Measurements from ENCODE around the gene PRKG1. TPM values are rescaled to one million over a fixed set of nuclear protein-coding genes. Genes with fewer than 3 reads are reported as not detected.

The PRKG1 gene
- total RNA-seq, 6 experiments from 2014 or later: 1.1 to 2.0 (median 1.3) TPM

DNA sequence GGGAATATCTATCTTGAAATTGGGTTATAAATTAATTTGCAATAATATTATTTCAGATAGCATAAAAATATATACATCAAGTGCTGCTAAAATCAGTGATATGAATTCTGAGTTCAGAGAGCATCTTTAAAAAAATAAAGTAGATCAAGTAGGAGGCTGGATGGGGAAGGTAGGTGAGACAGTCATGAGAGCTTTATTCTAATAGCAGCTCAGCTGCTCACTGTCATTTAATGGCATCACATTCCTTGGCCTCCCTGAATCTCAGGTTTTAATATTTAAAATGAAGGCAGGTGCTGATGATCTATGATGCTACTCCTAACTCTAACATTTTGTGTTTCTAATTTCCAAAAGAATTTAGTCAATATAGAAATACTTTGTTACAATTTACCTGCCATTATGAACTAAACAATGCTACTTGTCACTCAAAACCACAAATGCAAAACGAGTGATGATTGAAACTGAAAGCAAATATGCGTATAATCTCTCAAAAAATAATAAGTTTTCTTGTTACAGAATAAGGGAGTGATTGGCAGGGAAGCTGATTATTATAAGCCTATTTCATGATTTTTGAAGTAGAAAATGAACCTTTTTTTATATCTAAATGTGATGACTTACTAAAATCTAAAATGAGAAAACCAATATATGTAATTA is 772.7 kb downstream of the PRKG1 start:
- no peak for TF ChIP-seq POLR2A (IDR thresholded peaks at IDR 0.05)
- TF ChIP-seq, protein P1, sequence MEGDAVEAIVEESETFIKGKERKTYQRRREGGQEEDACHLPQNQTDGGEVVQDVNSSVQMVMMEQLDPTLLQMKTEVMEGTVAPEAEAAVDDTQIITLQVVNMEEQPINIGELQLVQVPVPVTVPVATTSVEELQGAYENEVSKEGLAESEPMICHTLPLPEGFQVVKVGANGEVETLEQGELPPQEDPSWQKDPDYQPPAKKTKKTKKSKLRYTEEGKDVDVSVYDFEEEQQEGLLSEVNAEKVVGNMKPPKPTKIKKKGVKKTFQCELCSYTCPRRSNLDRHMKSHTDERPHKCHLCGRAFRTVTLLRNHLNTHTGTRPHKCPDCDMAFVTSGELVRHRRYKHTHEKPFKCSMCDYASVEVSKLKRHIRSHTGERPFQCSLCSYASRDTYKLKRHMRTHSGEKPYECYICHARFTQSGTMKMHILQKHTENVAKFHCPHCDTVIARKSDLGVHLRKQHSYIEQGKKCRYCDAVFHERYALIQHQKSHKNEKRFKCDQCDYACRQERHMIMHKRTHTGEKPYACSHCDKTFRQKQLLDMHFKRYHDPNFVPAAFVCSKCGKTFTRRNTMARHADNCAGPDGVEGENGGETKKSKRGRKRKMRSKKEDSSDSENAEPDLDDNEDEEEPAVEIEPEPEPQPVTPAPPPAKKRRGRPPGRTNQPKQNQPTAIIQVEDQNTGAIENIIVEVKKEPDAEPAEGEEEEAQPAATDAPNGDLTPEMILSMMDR (IDR thresholded peaks at IDR 0.05): no peak
- 49% methylated on average over 2 of the region's 2 CpGs for WGBS (ENCODE audit: insufficient coverage, low coverage, low lambda C conversion rate, missing lambda C conversion rate)
- no peaks in the 10 kb centered on the region for H3K4me1 ChIP-seq
- ATAC-seq (no peak), DNase-seq (no peak)
- no peaks in the 10 kb centered on the region for H3K27me3 ChIP-seq
- H3K9me3 ChIP-seq: no peaks in the 10 kb centered on the region
- no peak overlapping the region for H3K4me3 ChIP-seq
- H3K27ac ChIP-seq: no peak overlapping the region
- no peaks in the 10 kb centered on the region for H3K36me3 ChIP-seq
- intact Hi-C loops (cut with DNase I): no loop called here

DNA sequence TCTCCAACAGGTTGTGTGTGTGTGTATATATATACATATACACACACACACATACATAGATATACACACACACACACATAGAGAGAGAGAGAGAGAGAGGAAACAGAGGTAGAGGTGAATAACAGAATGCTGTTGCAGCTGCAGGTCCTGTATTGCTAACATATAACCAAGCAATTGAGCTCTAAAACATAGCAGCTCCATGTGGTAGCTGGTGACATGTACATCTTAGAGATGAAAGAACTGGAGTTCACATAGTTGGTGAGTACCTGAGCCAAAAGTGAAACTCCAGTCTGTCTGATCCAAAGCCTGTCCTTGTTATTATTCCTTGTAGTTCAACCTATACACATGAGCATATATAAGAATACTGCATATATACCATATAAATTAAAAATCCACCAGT is 778.0 kb downstream of the PRKG1 start:
- intact Hi-C loops (cut with DNase I): no loop called here
- Histone ChIP-seq H3K27ac (no peak overlapping the region), H3K36me3 (no peaks in the 10 kb centered on the region), H3K9me3 (no peaks in the 10 kb centered on the region), H3K4me3 (no peak overlapping the region), H3K27me3 (no peaks in the 10 kb centered on the region), H3K4me1 (no peaks in the 10 kb centered on the region)
- TF ChIP-seq, protein P1 (IDR thresholded peaks at IDR 0.05): no peak
- TF ChIP-seq POLR2A (IDR thresholded peaks at IDR 0.05): no peak
- DNase-seq (no peak), ATAC-seq (no peak)

DNA sequence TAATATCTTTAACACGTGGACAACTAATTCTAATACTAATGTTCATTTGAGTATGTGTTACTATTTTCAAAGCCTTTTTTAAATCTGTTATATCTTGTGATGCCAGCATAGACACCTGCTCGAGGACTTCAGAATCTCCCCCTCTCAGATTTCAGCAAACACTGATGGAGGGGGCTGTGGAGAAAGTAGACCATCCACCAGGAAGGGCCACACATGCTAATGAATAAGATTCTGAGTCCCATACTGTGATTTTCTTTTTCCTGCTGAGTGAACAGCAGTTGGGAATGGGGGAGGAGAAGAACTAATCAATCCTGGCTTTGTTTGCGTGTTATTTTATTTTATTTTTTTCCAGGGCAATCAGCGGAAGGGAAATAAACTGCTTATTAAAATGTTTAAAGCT is 783.0 kb downstream of the PRKG1 start:
- intact Hi-C loops (cut with DNase I): no loop called here
- WGBS (ENCODE audit: insufficient coverage, low coverage, low lambda C conversion rate, missing lambda C conversion rate): 40% methylated on average over 4 of the region's 4 CpGs
- Histone ChIP-seq H3K9me3 (no peaks in the 10 kb centered on the region), H3K4me3 (no peak overlapping the region), H3K27me3 (no peaks in the 10 kb centered on the region), H3K27ac (no peak overlapping the region), H3K36me3 (no peaks in the 10 kb centered on the region), H3K4me1 (no peaks in the 10 kb centered on the region)
- DNase-seq (no peak), ATAC-seq (no peak)
- TF ChIP-seq, protein P1 (IDR thresholded peaks at IDR 0.05): no peak
- no peak for TF ChIP-seq POLR2A (IDR thresholded peaks at IDR 0.05)

DNA sequence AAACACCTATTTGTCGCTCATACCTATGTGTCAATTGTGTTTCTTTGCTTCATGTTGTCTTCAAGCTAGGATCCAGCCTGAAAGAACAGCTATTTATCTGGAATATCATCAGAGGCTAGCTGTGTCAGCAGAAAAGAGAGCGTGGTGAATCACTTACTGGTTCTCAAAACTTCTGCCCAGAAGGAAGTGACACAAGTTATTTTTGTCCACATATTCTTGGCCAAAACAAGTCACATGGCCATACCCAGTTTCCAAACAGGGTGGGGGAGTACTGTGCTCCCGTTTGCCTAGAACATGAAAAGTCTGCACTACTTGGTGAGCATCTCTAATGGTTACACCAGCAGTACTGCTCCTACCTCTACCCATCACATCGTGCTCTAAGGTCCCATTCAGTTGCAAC is 786.0 kb downstream of the PRKG1 start:
- intact Hi-C loops (cut with DNase I): no loop called here
- no peak for DNase-seq
- TF ChIP-seq POLR2A (IDR thresholded peaks at IDR 0.05): no peak
- TF ChIP-seq, protein P1 (IDR thresholded peaks at IDR 0.05): no peak
- H3K4me1 ChIP-seq: no peaks in the 10 kb centered on the region
- no peaks in the 10 kb centered on the region for H3K27me3 ChIP-seq
- no peaks in the 10 kb centered on the region for H3K36me3 ChIP-seq
- H3K9me3 ChIP-seq: no peaks in the 10 kb centered on the region
- H3K27ac ChIP-seq: no peak overlapping the region
- H3K4me3 ChIP-seq: no peak overlapping the region
- ATAC-seq: peak in 3 of 4 donors; percentile 38 to 52 (median 41)
- 43% methylated on average over 4 of the region's 4 CpGs for WGBS (ENCODE audit: insufficient coverage, low coverage, low lambda C conversion rate, missing lambda C conversion rate)

DNA sequence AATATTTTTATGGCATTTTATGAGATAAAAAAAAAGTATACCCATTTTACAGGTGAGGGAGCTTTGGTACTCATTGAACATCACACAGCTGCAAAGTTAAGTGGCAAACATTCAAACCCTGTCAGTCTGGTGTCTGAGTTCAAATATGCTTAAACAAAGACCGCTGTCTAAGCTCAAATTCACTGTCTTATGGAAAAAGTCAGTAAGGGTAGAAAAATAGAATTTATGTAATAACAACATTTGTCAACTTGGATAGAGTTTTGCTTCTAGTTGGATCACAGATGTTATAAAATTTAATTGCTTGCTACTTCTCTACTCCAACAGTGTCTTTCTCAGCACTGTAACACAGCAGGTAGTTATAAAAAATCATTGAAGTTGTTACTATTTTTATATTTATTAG is 786.8 kb downstream of the PRKG1 start:
- H3K27ac ChIP-seq: no peak overlapping the region
- ATAC-seq (no peak), DNase-seq (no peak)
- H3K9me3 ChIP-seq: no peaks in the 10 kb centered on the region
- no peak overlapping the region for H3K4me3 ChIP-seq
- TF ChIP-seq, protein P1 (IDR thresholded peaks at IDR 0.05): no peak
- TF ChIP-seq POLR2A (IDR thresholded peaks at IDR 0.05): no peak
- H3K4me1 ChIP-seq: no peaks in the 10 kb centered on the region
- H3K27me3 ChIP-seq: no peaks in the 10 kb centered on the region
- no peaks in the 10 kb centered on the region for H3K36me3 ChIP-seq
- intact Hi-C loops (cut with DNase I): no loop called here
- 33% methylated on average over 1 of the region's 1 CpG for WGBS (ENCODE audit: insufficient coverage, low coverage, low lambda C conversion rate, missing lambda C conversion rate)
